Muscle layer of duodenum (tissue), 2 donors: ENCODE measurements around the gene RO60.

Experiments used
- H3K27ac ChIP-seq: one replicate; pipeline ENCODE4 v1.7.0; 2013; ENCODE audit warnings: mild to moderate bottlenecking, low read length
- H3K27me3 ChIP-seq: one replicate; pipeline ENCODE4 v1.7.0; 2013; ENCODE audit warnings: low read depth, mild to moderate bottlenecking, control low read depth, low read length
- H3K36me3 ChIP-seq, 2 donors: one replicate each; pipeline ENCODE4 v1.7.0; 2013; ENCODE audit warnings: low read length in 2 of 2, control low read depth in 1 of 2, mild to moderate bottlenecking in 1 of 2; ENCODE audit not compliant: insufficient read depth in 2 of 2, control insufficient read depth in 1 of 2
- H3K4me1 ChIP-seq, 2 donors: one replicate each; pipeline ENCODE4 v1.7.0; 2013; ENCODE audit warnings: low read length in 2 of 2, mild to moderate bottlenecking in 2 of 2, control low read depth in 1 of 2, moderate library complexity in 1 of 2; ENCODE audit not compliant: insufficient read depth in 2 of 2, control insufficient read depth in 1 of 2
- H3K4me3 ChIP-seq, 2 donors: one replicate each; pipeline ENCODE4 v1.7.0; 2013; ENCODE audit warnings: low read length in 2 of 2, low read depth in 1 of 2, mild to moderate bottlenecking in 1 of 2
- H3K9me3 ChIP-seq, 2 donors: one replicate each; pipeline ENCODE4 v1.7.0; 2013; ENCODE audit warnings: low read length in 2 of 2, control low read depth in 1 of 2, mild to moderate bottlenecking in 1 of 2; ENCODE audit not compliant: control insufficient read depth in 1 of 2
- donor health status: healthy.

Gene RO60

DNA sequence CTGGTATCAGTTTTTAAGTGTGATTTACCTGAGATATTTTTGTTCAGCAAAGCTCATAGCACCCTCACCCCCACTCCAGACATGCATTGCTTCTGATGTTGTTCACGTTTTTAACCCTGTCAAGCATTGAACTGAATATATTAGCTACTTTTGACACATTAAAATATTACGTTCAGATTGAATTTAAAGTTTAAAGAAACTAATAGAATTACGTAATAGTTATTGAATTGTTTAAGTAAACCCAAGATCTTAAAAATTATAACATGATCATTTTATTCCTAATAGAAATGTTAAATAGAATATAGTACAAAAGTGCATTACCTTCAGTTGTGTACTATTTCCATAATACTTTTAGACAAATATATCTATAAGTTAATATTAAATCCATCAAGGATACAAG is 26.9 kb downstream of the RO60 start:
- no peaks in the 10 kb centered on the region for H3K9me3 ChIP-seq
- no peaks in the 10 kb centered on the region for H3K27me3 ChIP-seq
- H3K4me3 ChIP-seq: no peak overlapping the region
- H3K27ac ChIP-seq: no peak overlapping the region
- H3K4me1 ChIP-seq: no peaks in the 10 kb centered on the region
- peaks cover 28 to 48% of the 10 kb centered on the region in 2 donors for H3K36me3 ChIP-seq

DNA sequence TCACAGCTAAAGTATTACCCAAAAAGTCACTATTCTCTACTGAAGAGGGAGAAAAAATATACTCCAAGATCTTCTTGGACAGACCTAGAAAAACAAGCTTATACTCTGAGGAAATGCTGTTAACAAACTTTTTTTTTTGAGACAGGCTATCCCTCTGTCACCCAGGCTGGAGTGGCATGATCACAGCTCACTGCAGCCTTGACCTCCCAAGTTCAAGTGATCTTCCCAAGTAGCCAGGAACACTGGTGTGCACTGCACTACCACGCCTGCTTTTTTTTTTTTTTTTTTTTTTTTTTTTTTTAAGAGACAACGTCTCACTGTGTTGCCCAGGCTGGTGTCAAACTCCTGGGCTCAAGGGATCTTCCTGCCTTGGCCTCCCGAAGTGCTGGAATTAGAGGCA is 28.5 kb downstream of the RO60 start:
- Histone ChIP-seq H3K4me3 (no peak overlapping the region), H3K9me3 (no peaks in the 10 kb centered on the region), H3K4me1 (no peaks in the 10 kb centered on the region), H3K27ac (no peak overlapping the region), H3K27me3 (no peaks in the 10 kb centered on the region), H3K36me3 (peaks cover 27 to 36% of the 10 kb centered on the region in 2 donors)

DNA sequence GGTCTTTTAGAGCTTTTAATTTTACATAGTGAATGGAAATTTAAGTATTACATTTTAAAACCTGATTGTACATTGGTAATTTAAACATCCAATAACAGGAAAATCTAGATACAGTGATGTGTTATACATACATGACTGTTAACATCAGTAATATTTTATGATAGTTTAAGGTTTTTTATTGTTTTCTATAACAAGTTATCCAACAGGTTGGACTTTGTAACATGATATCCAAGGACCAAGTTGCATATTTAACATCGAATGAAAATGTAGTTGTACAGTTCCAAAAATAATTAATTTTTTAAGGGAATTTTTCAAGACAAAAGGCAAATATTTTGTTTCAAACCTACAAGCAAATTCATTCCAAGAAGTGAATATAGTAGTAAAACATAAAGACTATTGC is 31.5 kb downstream of the RO60 start:
- Histone ChIP-seq H3K4me1 (peaks cover 0 to 4% of the 10 kb centered on the region in 2 donors), H3K27me3 (no peaks in the 10 kb centered on the region), H3K9me3 (no peaks in the 10 kb centered on the region), H3K4me3 (no peak overlapping the region), H3K27ac (no peak overlapping the region), H3K36me3 (peaks cover 17 to 23% of the 10 kb centered on the region in 2 donors)

DNA sequence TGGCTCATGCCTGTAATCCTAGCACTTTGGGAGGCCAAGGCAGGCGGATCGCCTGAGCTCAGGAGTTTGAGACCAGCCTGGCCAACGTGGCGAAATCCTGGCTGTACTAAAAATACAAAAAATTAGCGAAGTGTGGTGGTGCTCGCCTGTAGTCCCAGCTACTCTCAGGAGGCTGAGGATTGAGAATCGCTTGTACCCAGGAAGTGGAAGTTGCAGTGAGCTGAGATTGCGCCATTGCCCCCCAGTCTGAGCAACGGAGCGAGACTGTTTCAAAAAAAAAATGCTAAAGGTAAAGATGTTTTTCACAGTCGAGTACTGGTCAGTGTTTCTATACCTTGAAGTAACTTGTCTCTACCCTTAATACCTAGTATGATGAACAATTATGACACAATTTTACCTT is 34.7 kb downstream of the RO60 start:
- Histone ChIP-seq H3K27ac (no peak overlapping the region), H3K36me3 (peaks cover 30 to 42% of the 10 kb centered on the region in 2 donors), H3K27me3 (no peaks in the 10 kb centered on the region), H3K9me3 (no peaks in the 10 kb centered on the region), H3K4me1 (peaks cover 0 to 4% of the 10 kb centered on the region in 2 donors), H3K4me3 (no peak overlapping the region)

DNA sequence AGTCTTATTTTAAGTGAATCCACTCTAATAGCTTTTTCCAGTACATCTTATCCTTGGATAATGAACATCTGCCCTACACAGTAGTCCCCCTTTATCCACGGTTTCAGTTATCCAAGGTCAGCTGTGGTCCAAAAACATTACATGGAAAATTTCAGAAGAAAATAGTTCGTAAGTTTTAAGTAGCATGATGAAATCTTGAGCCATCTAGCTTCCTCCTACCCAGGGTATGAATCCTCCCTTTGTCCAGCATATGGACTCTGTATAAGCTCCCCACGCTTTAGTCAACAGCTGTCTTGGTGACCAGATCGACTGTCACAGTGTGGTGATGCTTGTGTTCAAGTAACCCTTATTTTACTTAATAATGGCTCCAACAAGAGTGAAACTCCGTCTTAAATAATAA is 43.2 kb downstream of the RO60 start:
- peaks cover 9 to 35% of the 10 kb centered on the region in 2 donors for H3K36me3 ChIP-seq
- H3K9me3 ChIP-seq: no peaks in the 10 kb centered on the region
- H3K27me3 ChIP-seq: no peaks in the 10 kb centered on the region
- H3K4me3 ChIP-seq: no peak overlapping the region
- H3K4me1 ChIP-seq: peaks cover 7 to 10% of the 10 kb centered on the region in 2 donors
- H3K27ac ChIP-seq: no peak overlapping the region

DNA sequence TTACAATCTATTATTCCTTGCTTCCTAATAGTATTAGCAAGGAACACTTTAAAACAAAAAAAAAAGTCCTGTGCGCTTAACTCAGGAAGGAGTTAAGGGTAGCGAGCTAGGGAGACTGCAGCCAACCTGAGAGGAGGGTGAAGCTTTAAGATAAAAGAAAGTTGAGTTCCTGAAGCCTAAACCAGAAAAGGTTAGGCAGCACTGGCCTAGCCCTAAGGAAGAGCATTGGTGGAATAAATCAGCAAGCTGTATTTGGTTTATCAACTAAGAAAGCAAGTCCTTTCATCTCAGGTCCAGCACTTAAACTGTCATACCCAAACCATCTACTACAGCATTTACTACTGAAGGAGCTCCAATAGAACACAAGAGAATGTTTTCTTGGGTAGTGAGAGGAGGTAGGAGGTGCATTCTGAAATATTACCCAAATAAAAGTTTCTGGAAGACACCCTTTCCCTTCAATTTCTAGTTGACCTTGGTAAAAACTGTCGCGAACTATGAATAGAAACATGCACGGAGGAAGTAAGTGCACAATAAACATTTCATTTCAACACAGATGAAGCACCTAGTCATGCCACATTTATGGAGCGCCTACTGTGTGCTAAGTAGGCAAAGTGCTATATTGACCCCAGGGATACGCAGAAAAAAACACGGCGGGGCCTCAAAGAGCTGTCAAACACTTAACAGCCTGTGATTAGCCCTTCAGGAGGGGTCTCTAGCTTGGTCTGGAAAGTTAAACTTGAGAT is 44.5 kb downstream of the RO60 start:
- H3K9me3 ChIP-seq: no peaks in the 10 kb centered on the region
- H3K27me3 ChIP-seq: no peaks in the 10 kb centered on the region
- peak overlapping the region; percentile 77 to 85 for H3K4me3 ChIP-seq
- peaks cover 7 to 10% of the 10 kb centered on the region in 2 donors for H3K4me1 ChIP-seq
- H3K36me3 ChIP-seq: peaks cover 7 to 26% of the 10 kb centered on the region in 2 donors
- peak overlapping the region; percentile 82 for H3K27ac ChIP-seq

DNA sequence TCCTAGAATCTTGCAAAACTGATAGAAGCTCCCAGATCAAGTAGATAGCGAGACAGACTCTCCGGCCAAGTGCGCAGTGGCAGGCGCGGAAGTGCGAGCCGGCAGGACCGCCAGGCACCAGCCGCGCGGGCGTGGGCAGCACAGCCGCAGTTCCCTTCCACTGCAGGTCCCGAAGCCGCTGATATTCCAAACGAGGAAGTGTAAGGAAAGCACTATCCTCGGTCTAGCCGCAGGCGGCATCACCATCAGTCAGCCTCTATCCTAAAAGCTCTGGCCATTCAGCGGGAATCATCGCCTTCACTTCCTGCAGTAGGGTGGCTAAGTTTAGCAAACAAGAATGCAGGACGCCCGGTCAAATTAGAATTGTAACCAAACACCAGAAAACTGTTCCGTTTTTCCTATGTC is 45.1 kb downstream of the RO60 start:
- peak overlapping the region; percentile 77 to 85 for H3K4me3 ChIP-seq
- H3K27me3 ChIP-seq: no peaks in the 10 kb centered on the region
- peaks cover 7 to 10% of the 10 kb centered on the region in 2 donors for H3K4me1 ChIP-seq
- peaks cover 3 to 21% of the 10 kb centered on the region in 2 donors for H3K36me3 ChIP-seq
- H3K9me3 ChIP-seq: no peaks in the 10 kb centered on the region
- peak overlapping the region; percentile 82 for H3K27ac ChIP-seq

DNA sequence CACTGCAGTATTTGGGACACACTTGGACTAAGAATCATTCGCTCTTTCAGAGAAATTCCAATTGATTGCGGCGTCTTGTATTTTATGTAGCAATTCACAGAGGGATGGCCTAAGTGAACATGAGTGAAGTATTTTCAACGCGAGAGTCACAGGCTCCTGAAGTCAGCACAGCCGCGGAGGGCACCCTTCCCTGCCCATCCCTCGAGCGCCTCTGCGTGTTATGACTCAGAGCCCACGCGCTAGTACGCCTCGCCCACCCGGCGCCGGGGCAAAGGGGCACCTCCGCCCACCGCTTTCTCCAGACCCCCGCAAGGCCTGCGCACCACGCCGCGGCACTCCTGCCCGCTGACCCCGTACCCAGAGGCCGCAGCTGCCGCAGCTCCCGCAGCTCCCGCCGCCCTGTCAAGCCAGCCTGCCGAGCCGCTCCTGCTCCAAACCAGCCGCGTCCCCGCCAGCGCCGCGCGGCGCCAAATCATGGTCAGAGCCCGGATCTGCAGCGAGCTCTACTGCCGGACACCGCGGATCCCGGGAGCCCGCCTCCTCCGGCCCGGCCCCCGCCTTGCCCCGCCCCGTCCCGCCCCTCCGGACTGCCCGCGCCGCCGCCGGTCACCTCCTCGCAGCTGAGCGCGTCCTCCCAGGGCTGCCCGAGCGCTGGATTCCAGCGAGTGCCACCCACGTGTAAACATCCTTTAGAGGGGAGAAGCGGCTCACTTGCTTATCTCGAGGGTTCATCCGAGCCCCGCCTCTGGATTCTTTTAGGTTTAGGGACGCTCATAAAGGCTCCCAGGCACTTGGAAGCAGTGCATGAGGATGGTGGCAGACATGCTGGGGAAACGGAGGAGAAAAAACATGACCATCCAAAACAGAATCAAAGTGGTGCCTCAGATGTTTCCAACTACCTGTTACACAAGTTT is 45.8 kb downstream of the RO60 start, which contains the start of gene GLRX2:
Gene GLRX2 (minus strand): TSS at position 508 of the 914 bp plus-strand sequence. CDS start 32 bp downstream, at position 476.
- Histone ChIP-seq H3K36me3 (peaks cover 3 to 15% of the 10 kb centered on the region in 2 donors), H3K27me3 (no peaks in the 10 kb centered on the region), H3K27ac (peak within 1 kb of the TSS; percentile 91), H3K9me3 (no peaks in the 10 kb centered on the region), H3K4me3 (peak within 1 kb of the TSS; percentile 77 to 86), H3K4me1 (peaks cover 7 to 10% of the 10 kb centered on the region in 2 donors)

DNA sequence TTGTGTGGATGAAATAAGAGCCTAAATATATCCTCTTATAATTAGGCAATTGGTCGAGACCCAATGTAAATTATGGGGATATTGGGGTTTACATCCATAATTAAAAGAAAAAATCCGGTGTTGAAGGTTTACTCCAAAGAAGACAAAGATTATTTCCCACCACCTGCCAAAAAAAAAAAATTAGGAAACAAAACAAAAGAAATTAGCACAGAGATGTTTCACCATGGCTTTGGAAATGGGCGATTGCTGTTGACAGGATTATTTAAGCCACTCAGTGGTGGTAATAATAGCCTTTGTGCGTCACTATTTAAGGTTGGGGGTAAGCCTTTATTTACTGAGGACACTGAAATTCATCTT is 46.4 kb downstream of the RO60 start:
- Histone ChIP-seq H3K27me3 (no peaks in the 10 kb centered on the region), H3K4me3 (peak overlapping the region; percentile 77 to 86), H3K36me3 (peaks cover 0 to 11% of the 10 kb centered on the region in 2 donors), H3K9me3 (no peaks in the 10 kb centered on the region), H3K27ac (peak overlapping the region; percentile 91), H3K4me1 (peaks cover 7 to 10% of the 10 kb centered on the region in 2 donors)

DNA sequence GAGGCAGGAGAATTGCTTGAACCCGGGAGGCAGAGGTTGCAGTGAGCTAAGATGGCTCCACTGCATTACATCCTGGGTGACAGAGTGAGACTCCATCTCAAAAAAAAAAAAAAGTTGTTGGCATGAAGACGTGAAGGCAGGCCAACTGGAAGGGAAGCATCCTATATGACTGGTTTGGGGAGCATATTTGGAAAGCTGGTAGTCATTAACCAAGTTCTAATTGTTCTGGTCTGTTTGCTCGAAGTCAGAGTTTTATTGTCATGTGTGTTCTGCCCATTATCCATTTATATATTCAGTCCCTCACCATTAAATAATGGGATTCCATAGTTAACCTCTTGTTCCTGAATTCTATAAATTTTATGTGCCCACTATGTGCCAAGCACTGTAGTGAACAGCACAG is 49.1 kb downstream of the RO60 start:
- H3K27ac ChIP-seq: no peak overlapping the region
- H3K27me3 ChIP-seq: no peaks in the 10 kb centered on the region
- no peak overlapping the region for H3K4me3 ChIP-seq
- peaks cover 4 to 7% of the 10 kb centered on the region in 2 donors for H3K4me1 ChIP-seq
- no peaks in the 10 kb centered on the region for H3K9me3 ChIP-seq
- peaks cover 0 to 11% of the 10 kb centered on the region in 2 donors for H3K36me3 ChIP-seq
